ENCODE measurements around the gene CFP.
"Not testable (repeated sequence)": the region's sequence is repeated elsewhere in the genome, so short reads cannot be mapped to it uniquely, and the experiment has no call there.

CFP gene

GRCh38 chrX:47629419-47630200 lies at the start of gene CFP:
Gene CFP, minus strand, starts transcription at chrX:47629930. Its CDS starts 86 bp downstream, at chrX:47629844.
- DNase-seq = no peak

- not testable (repeated sequence) for DNase-seq
Observed at GRCh38 chrX:47675959-47676859, 46.5 kb upstream of the CFP start.

GRCh38 chrX:47674776-47675175 lies 45.0 kb upstream of the CFP start:
- DNase-seq = no peak

- not testable (repeated sequence) for DNase-seq
Observed at GRCh38 chrX:47665797-47666196, 36.1 kb upstream of the CFP start.

GRCh38 chrX:47664737-47665136 lies 35.0 kb upstream of the CFP start:
- DNase-seq = no peak

- DNase-seq = no peak
Observed at GRCh38 chrX:47662144-47662657, 32.5 kb upstream of the CFP start.

GRCh38 chrX:47661539-47661938 lies 31.8 kb upstream of the CFP start:
- no peak for DNase-seq

- no peak for DNase-seq
Observed at GRCh38 chrX:47659421-47659726, 29.6 kb upstream of the CFP start.

- peak; percentile 85 for DNase-seq
Observed at GRCh38 chrX:47658684-47659420, 29.1 kb upstream of the CFP start, which contains the start of gene UXT. Gene UXT, minus strand, starts transcription at chrX:47659180. Its CDS starts 253 bp downstream, at chrX:47658927.

GRCh38 chrX:47658301-47658683 lies 28.6 kb upstream of the CFP start:
- no peak for DNase-seq

GRCh38 chrX:47651043-47651905 lies 21.5 kb upstream of the CFP start:
- no peak for DNase-seq

- peak; percentile 81 for DNase-seq
Observed at GRCh38 chrX:47650164-47651042, 20.7 kb upstream of the CFP start, which contains the start of gene ELK1. Gene ELK1, minus strand, starts transcription at chrX:47650563. Its CDS starts 9,122 bp downstream, at chrX:47641441.

- DNase-seq = no peak
Observed at GRCh38 chrX:47649781-47650163, 20.0 kb upstream of the CFP start.

GRCh38 chrX:47649271-47649670 lies 19.5 kb upstream of the CFP start:
- DNase-seq = no peak

- DNase-seq = no peak
Observed at GRCh38 chrX:47648376-47648775, 18.6 kb upstream of the CFP start.

- DNase-seq = no peak
Observed at GRCh38 chrX:47646636-47647035, 16.9 kb upstream of the CFP start.

- no peak for DNase-seq
Observed at GRCh38 chrX:47645530-47645929, 15.8 kb upstream of the CFP start.

GRCh38 chrX:47644557-47645091 lies 14.9 kb upstream of the CFP start:
- DNase-seq = no peak

- DNase-seq = no peak
Observed at GRCh38 chrX:47643926-47644325, 14.2 kb upstream of the CFP start.

- no peak for DNase-seq
Observed at GRCh38 chrX:47638816-47639215, 9.1 kb upstream of the CFP start.

All from activated effector memory CD4-positive, alpha-beta T cell treated with Interleukin-2 at 50 U/mL for 16 hours (primary cell).